ENCODE measurements around the gene DNAH1.

GRCh38 chr3:52432691-52433141, 116.6 kb downstream of the DNAH1 start:
- TF ChIP-seq POLR2A (IDR thresholded peaks at IDR 0.05; ENCODE audit: low read length), result no peak
- no peak for TF ChIP-seq GATA1 (IDR thresholded peaks at IDR 0.05; ENCODE audit: low read depth, low read length)
